Omental fat pad (tissue), 4 donors: ENCODE data around the gene SYNJ2. TPM values are rescaled to one million over a fixed set of nuclear protein-coding genes. Genes with fewer than 3 reads are reported as not detected.

Experiments used
- ATAC-seq: fragments of 150-250 bp; one replicate; pipeline ENCODE4 v1.9.1; 2016; ENCODE audit warnings: mild to moderate bottlenecking, moderate library complexity; ENCODE audit not compliant: low FRiP score
- DNase-seq: peaks from one replicate; pipeline ENCODE4 v3.0.0-alpha.2; 2019; ENCODE audit warnings: low spot score
- CTCF ChIP-seq, 3 donors: fragments of 450-650 bp; IDR thresholded peaks; one replicate each; pipeline ENCODE4 v1.5.1; 2016 to 2017; ENCODE audit warnings: antibody characterized with exemption in 3 of 3, mild to moderate bottlenecking in 3 of 3, moderate library complexity in 2 of 3
- total RNA-seq, 4 donors: library from RNA; depleted of rRNA; stranded (reverse); fragments of >200 nt; gene quantifications; one replicate each; pipeline ENCODE4 v1.1.0, GENCODE V29; 2016

SYNJ2 gene
- total RNA-seq, 4 donors from 2014 or later, result 2.3 to 27.6 (median 6.4) TPM

GRCh38 chr6:158086504-158087223 lies 105.0 kb downstream of the SYNJ2 start:
- ATAC-seq (no peak), DNase-seq (no peak)
- TF ChIP-seq CTCF (IDR thresholded peaks at IDR 0.05), result no peak

- TF ChIP-seq CTCF (IDR thresholded peaks at IDR 0.05), result no peak
- DNase-seq (no peak), ATAC-seq (no peak)
Observed at GRCh38 chr6:158087224-158087867, 105.7 kb downstream of the SYNJ2 start.

DNA sequence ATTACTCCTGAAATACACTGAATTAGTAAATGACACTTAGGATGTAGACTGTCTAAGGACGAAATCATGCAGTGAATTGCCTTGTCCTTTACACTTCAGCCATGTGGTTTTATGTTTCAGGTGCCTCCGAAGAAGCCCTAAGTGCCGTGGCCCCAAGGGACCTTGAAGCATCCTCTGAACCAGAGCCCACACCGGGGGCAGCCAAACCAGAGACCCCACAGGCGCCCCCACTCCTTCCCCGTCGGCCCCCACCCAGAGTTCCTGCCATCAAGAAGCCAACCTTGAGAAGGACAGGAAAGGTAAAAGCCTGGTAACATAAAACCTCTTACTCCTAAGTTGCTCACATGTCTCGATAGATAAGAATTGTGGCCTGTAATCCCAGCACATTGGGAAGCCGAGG lies 111.1 kb downstream of the SYNJ2 start:
- no peak for DNase-seq
- no peak for TF ChIP-seq CTCF (IDR thresholded peaks at IDR 0.05)
- ATAC-seq, result no peak

GRCh38 chr6:158095031-158095430 lies 113.4 kb downstream of the SYNJ2 start:
- no peak for ATAC-seq
- no peak for DNase-seq
- TF ChIP-seq CTCF (IDR thresholded peaks at IDR 0.05), result no peak

DNA sequence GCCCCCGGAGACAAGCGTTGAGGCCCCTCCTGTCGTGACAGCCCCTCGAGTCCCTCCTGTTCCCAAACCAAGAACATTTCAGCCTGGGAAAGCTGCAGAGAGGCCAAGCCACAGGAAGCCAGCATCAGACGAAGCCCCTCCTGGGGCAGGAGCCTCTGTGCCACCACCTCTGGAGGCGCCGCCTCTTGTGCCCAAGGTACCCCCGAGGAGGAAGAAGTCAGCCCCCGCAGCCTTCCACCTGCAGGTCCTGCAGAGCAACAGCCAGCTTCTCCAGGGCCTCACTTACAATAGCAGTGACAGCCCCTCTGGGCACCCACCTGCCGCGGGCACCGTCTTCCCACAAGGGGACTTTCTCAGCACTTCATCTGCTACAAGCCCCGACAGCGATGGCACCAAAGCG lies 114.0 kb downstream of the SYNJ2 start:
- DNase-seq (no peak), ATAC-seq (no peak)

DNA sequence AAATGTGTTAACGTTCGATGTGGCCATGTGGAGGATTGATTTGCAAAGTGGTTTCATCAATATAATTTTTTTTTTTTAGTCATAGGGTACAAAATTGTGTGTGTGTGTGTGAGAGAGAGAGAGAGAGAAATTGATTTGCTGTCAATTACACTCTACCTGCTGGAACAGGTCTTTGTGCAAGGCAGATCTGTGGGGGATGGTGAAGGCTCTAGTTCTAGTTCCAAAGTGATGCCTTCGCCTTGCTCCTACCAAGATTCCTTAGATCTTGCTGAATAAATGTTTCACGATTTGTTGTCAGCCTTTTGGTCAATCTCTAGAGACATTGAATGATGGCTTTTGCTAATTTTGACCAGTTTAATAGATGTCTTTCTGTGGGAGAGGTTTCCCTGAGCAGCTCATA lies 121.6 kb downstream of the SYNJ2 start:
- no peak for ATAC-seq
- TF ChIP-seq CTCF (IDR thresholded peaks at IDR 0.05), result no peak

More for the DNA sequence above, 114.0 kb downstream of the SYNJ2 start:
- TF ChIP-seq CTCF (IDR thresholded peaks at IDR 0.05), result no peak

GRCh38 chr6:158104696-158105095 lies 123.0 kb downstream of the SYNJ2 start:
- DNase-seq (no peak), ATAC-seq (no peak)
- TF ChIP-seq CTCF (IDR thresholded peaks at IDR 0.05), result no peak

More for the DNA sequence above, 121.6 kb downstream of the SYNJ2 start:
- no peak for DNase-seq
